Measurements from ENCODE around the gene RABAC1. TPM values are rescaled to one million over a fixed set of nuclear protein-coding genes. Genes with fewer than 3 reads are reported as not detected.

The RABAC1 gene
- total RNA-seq, 2 donors from 2014 or later = 114 to 122 TPM

GRCh38 chr19:41958367-41959055 lies 610 bp downstream of the RABAC1 start:
- TF ChIP-seq CTCF (conservative IDR thresholded peaks at IDR 0.05) = no peak
- Mint-ChIP-seq H3K36me3 (ENCODE audit: low read depth) (peaks cover 16% of the 10 kb centered on the region), H3K4me3 (peak overlapping the region; percentile 70), H3K27ac (peak overlapping the region; percentile 88), H3K4me1 (peaks cover 10% of the 10 kb centered on the region), H3K27me3 (ENCODE audit: insufficient read depth) (no peaks in the 10 kb centered on the region), H3K9me3 (no peaks in the 10 kb centered on the region)
- Histone ChIP-seq H3K4me1 (ENCODE audit: control insufficient read depth, insufficient read depth, low read length) (no peaks in the 10 kb centered on the region), H3K9me3 (ENCODE audit: control insufficient read depth, low read length) (no peaks in the 10 kb centered on the region), H3K36me3 (ENCODE audit: control insufficient read depth, insufficient read depth, low read length) (peaks cover 5% of the 10 kb centered on the region), H3K9ac (ENCODE audit: extremely low read depth, low read length, poor library complexity, severe bottlenecking) (peak overlapping the region; percentile 94), H3K27ac (ENCODE audit: low read depth, low read length) (peak overlapping the region; percentile 70), H3K4me3 (ENCODE audit: low read length) (peak overlapping the region; percentile 82), H3K27me3 (ENCODE audit: control insufficient read depth, insufficient read depth, low read length, poor library complexity, severe bottlenecking) (no peaks in the 10 kb centered on the region)
- 4 to 5% methylated on average over 19 to 43 of the region's 43 CpGs for WGBS, 2 experiments (ENCODE audit: insufficient coverage in 1 of 2, insufficient read length in 1 of 2)
- peak; percentile 97 for DNase-seq

GRCh38 chr19:41957838-41958366 lies 1.2 kb downstream of the RABAC1 start:
- no peak overlapping the region for H3K9ac ChIP-seq (ENCODE audit: extremely low read depth, low read length, poor library complexity, severe bottlenecking)
- H3K27ac ChIP-seq (ENCODE audit: low read depth, low read length) = no peak overlapping the region
- H3K4me1 ChIP-seq (ENCODE audit: control insufficient read depth, insufficient read depth, low read length) = no peaks in the 10 kb centered on the region
- H3K36me3 ChIP-seq (ENCODE audit: control insufficient read depth, insufficient read depth, low read length) = peaks cover 5% of the 10 kb centered on the region
- peak; percentile 93 for TF ChIP-seq CTCF (conservative IDR thresholded peaks at IDR 0.05)
- no peaks in the 10 kb centered on the region for H3K27me3 Mint-ChIP-seq (ENCODE audit: insufficient read depth)
- no peaks in the 10 kb centered on the region for H3K9me3 Mint-ChIP-seq
- H3K4me3 ChIP-seq (ENCODE audit: low read length) = peak overlapping the region; percentile 82
- peak; percentile 94 for DNase-seq
- H3K27ac Mint-ChIP-seq = peak overlapping the region; percentile 88
- 11 to 15% methylated on average over 3 to 10 of the region's 10 CpGs for WGBS, 2 experiments (ENCODE audit: insufficient coverage in 1 of 2, insufficient read length in 1 of 2)
- H3K36me3 Mint-ChIP-seq (ENCODE audit: low read depth) = peaks cover 16% of the 10 kb centered on the region
- H3K9me3 ChIP-seq (ENCODE audit: control insufficient read depth, low read length) = no peaks in the 10 kb centered on the region
- H3K4me1 Mint-ChIP-seq = peaks cover 10% of the 10 kb centered on the region
- no peaks in the 10 kb centered on the region for H3K27me3 ChIP-seq (ENCODE audit: control insufficient read depth, insufficient read depth, low read length, poor library complexity, severe bottlenecking)
- peak overlapping the region; percentile 70 for H3K4me3 Mint-ChIP-seq

- Histone ChIP-seq H3K4me3 (ENCODE audit: low read length) (no peak overlapping the region), H3K27me3 (ENCODE audit: control insufficient read depth, insufficient read depth, low read length, poor library complexity, severe bottlenecking) (no peaks in the 10 kb centered on the region), H3K9me3 (ENCODE audit: control insufficient read depth, low read length) (no peaks in the 10 kb centered on the region), H3K4me1 (ENCODE audit: control insufficient read depth, insufficient read depth, low read length) (no peaks in the 10 kb centered on the region), H3K27ac (ENCODE audit: low read depth, low read length) (no peak overlapping the region), H3K9ac (ENCODE audit: extremely low read depth, low read length, poor library complexity, severe bottlenecking) (no peak overlapping the region), H3K36me3 (ENCODE audit: control insufficient read depth, insufficient read depth, low read length) (peaks cover 5% of the 10 kb centered on the region)
- Mint-ChIP-seq H3K4me1 (peaks cover 10% of the 10 kb centered on the region), H3K27me3 (ENCODE audit: insufficient read depth) (no peaks in the 10 kb centered on the region), H3K4me3 (peak overlapping the region; percentile 70), H3K36me3 (ENCODE audit: low read depth) (peaks cover 16% of the 10 kb centered on the region), H3K9me3 (no peaks in the 10 kb centered on the region), H3K27ac (peak overlapping the region; percentile 88)
- TF ChIP-seq CTCF (conservative IDR thresholded peaks at IDR 0.05) = no peak
- WGBS, 2 experiments (ENCODE audit: insufficient coverage in 1 of 2, insufficient read length in 1 of 2) = 89 to 93% methylated on average over 5 to 11 of the region's 11 CpGs
- DNase-seq = no peak
Measured at GRCh38 chr19:41957161-41957837, 1.8 kb downstream of the RABAC1 start.
